ENCODE data around the gene AKIP1. TPM values are rescaled to one million over a fixed set of nuclear protein-coding genes. Genes with fewer than 3 reads are reported as not detected.

The AKIP1 gene
- total RNA-seq, 1 donor, result 39.1 TPM

- no peaks in the 10 kb centered on the region for H3K36me3 ChIP-seq (ENCODE audit: insufficient read depth, low read length)
- no peaks in the 10 kb centered on the region for H3K9me3 ChIP-seq (ENCODE audit: low read depth, low read length)
- H3K4me2 ChIP-seq (ENCODE audit: insufficient read depth, low read length), result no peak overlapping the region
- no peak overlapping the region for H3K4me3 ChIP-seq (ENCODE audit: insufficient read depth, low read length)
- no peak for DNase-seq (ENCODE audit: insufficient read length, low spot score, missing footprints)
- H3K4me1 ChIP-seq (ENCODE audit: insufficient read depth, low read length), result peaks cover 28% of the 10 kb centered on the region
- peaks cover 6% of the 10 kb centered on the region for H4K20me1 ChIP-seq (ENCODE audit: insufficient read depth, low read length)
- H3K79me2 ChIP-seq (ENCODE audit: insufficient read depth, low read length), result peaks cover 73% of the 10 kb centered on the region
- H2AFZ ChIP-seq (ENCODE audit: low read length), result no peak overlapping the region
- TF ChIP-seq, protein P1, sequence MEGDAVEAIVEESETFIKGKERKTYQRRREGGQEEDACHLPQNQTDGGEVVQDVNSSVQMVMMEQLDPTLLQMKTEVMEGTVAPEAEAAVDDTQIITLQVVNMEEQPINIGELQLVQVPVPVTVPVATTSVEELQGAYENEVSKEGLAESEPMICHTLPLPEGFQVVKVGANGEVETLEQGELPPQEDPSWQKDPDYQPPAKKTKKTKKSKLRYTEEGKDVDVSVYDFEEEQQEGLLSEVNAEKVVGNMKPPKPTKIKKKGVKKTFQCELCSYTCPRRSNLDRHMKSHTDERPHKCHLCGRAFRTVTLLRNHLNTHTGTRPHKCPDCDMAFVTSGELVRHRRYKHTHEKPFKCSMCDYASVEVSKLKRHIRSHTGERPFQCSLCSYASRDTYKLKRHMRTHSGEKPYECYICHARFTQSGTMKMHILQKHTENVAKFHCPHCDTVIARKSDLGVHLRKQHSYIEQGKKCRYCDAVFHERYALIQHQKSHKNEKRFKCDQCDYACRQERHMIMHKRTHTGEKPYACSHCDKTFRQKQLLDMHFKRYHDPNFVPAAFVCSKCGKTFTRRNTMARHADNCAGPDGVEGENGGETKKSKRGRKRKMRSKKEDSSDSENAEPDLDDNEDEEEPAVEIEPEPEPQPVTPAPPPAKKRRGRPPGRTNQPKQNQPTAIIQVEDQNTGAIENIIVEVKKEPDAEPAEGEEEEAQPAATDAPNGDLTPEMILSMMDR (IDR thresholded peaks at IDR 0.05; ENCODE audit: extremely low read depth, low read depth, low read length), result no peak
- no peak overlapping the region for H3K27ac ChIP-seq (ENCODE audit: low read depth, low read length)
- no peaks in the 10 kb centered on the region for H3K27me3 ChIP-seq (ENCODE audit: insufficient read depth, low read length)
Measured at GRCh38 chr11:8961401-8961800, 50.4 kb downstream of the AKIP1 start.

GRCh38 chr11:8962841-8963240, 51.9 kb downstream of the AKIP1 start:
- DNase-seq (ENCODE audit: insufficient read length, low spot score, missing footprints), result no peak
- peaks cover 28% of the 10 kb centered on the region for H3K4me1 ChIP-seq (ENCODE audit: insufficient read depth, low read length)
- peak overlapping the region; percentile 88 for H3K27ac ChIP-seq (ENCODE audit: low read depth, low read length)
- H3K79me2 ChIP-seq (ENCODE audit: insufficient read depth, low read length), result peaks cover 59% of the 10 kb centered on the region
- no peaks in the 10 kb centered on the region for H3K27me3 ChIP-seq (ENCODE audit: insufficient read depth, low read length)
- H3K9me3 ChIP-seq (ENCODE audit: low read depth, low read length), result no peaks in the 10 kb centered on the region
- H2AFZ ChIP-seq (ENCODE audit: low read length), result no peak overlapping the region
- H4K20me1 ChIP-seq (ENCODE audit: insufficient read depth, low read length), result peaks cover 6% of the 10 kb centered on the region
- no peaks in the 10 kb centered on the region for H3K36me3 ChIP-seq (ENCODE audit: insufficient read depth, low read length)
- H3K4me3 ChIP-seq (ENCODE audit: insufficient read depth, low read length), result peak overlapping the region; percentile 94
- TF ChIP-seq, protein P1 (IDR thresholded peaks at IDR 0.05; ENCODE audit: extremely low read depth, low read depth, low read length), result no peak
- H3K4me2 ChIP-seq (ENCODE audit: insufficient read depth, low read length), result peak overlapping the region; percentile 88

GRCh38 chr11:8963569-8964323, 52.8 kb downstream of the AKIP1 start:
- TF ChIP-seq, protein P1 (IDR thresholded peaks at IDR 0.05; ENCODE audit: extremely low read depth, low read depth, low read length), result no peak
- Histone ChIP-seq H3K36me3 (ENCODE audit: insufficient read depth, low read length) (no peaks in the 10 kb centered on the region), H3K9me3 (ENCODE audit: low read depth, low read length) (no peaks in the 10 kb centered on the region), H3K79me2 (ENCODE audit: insufficient read depth, low read length) (peaks cover 52% of the 10 kb centered on the region), H3K4me1 (ENCODE audit: insufficient read depth, low read length) (peaks cover 28% of the 10 kb centered on the region), H3K4me2 (ENCODE audit: insufficient read depth, low read length) (peak overlapping the region; percentile 88), H4K20me1 (ENCODE audit: insufficient read depth, low read length) (peaks cover 6% of the 10 kb centered on the region), H3K27me3 (ENCODE audit: insufficient read depth, low read length) (no peaks in the 10 kb centered on the region), H2AFZ (ENCODE audit: low read length) (peak overlapping the region; percentile 92), H3K27ac (ENCODE audit: low read depth, low read length) (peak overlapping the region; percentile 88), H3K4me3 (ENCODE audit: insufficient read depth, low read length) (peak overlapping the region; percentile 94)
- DNase-seq (ENCODE audit: insufficient read length, low spot score, missing footprints), result peak; percentile 90

Data from osteoblast (primary cell).